HK-2 (cell line): ENCODE measurements around the gene PRRG4.
"Not testable (repeated sequence)": the region's sequence is repeated elsewhere in the genome, so short reads cannot be mapped to it uniquely, and the experiment has no call there.

Source experiments
- DNase-seq: peaks from one replicate; pipeline ENCODE4 v3.0.0-alpha.2; 2018; ENCODE audit not compliant: unreplicated experiment

PRRG4 gene

GRCh38 chr11:32885556-32885955 lies 55.8 kb downstream of the PRRG4 start:
- no peak for DNase-seq

DNA sequence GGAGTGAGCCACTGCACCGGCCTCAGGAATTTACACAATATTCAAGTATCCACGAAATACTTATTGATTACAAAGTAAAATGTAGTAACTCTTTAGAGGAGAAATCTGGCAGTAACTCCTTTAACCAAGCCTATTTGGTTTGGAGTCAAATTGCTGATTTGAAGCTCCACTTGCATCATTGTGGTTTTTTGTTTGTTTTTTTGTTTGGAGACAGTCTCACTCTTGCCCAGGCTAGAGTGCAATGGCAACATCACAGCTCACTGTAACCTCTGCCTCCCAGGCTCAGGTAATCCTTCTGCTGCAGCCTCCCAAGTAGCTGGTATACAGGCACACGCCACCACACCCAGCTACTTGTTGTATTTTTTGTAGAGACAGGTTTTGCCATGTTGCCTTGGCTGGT lies 56.5 kb downstream of the PRRG4 start:
- no peak for DNase-seq

- not testable (repeated sequence) for DNase-seq
These were observed 58.1 kb downstream of the PRRG4 start for GRCh38 chr11:32887707-32888383.

- DNase-seq, result not testable (repeated sequence)
These were observed 58.6 kb downstream of the PRRG4 start for GRCh38 chr11:32888384-32888710.

GRCh38 chr11:32888805-32889204 lies 59.1 kb downstream of the PRRG4 start:
- no peak for DNase-seq

DNA sequence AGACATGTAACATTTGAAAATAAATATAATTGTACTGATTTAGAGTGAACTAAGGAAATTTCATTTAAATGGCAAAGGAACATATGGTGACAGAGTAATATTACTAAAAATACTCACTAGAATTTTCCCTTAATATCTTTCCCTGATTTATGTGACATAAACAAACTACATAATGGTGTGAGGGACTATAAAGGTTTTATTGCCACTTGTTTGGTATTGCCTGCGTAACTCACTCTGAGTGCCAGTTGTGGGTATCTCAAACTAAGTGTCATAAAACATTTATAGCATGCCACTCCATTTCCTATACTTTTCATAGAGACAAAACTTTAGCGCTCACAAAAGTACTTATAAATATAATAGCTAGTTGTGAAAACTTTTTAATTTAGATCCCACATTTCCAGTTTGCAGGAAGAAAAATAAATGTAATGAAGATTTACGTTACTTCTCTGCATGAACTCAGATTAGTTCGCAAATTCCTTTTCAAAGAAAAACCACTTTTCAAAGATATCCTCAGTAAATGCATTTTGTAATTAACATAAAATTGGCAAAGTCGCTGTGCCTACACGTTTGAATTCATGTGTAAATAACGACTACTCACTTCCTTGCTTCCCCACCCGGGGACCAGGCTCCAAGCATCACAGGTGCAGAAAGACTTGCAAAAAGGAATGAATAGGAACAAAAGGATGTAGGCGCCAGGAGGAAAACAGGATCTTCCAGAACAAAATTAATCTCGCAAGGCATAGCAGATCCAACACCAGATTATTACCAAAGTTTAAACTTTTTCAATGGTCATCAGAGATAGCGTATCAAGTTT lies 61.3 kb downstream of the PRRG4 start:
- DNase-seq, result no peak

DNA sequence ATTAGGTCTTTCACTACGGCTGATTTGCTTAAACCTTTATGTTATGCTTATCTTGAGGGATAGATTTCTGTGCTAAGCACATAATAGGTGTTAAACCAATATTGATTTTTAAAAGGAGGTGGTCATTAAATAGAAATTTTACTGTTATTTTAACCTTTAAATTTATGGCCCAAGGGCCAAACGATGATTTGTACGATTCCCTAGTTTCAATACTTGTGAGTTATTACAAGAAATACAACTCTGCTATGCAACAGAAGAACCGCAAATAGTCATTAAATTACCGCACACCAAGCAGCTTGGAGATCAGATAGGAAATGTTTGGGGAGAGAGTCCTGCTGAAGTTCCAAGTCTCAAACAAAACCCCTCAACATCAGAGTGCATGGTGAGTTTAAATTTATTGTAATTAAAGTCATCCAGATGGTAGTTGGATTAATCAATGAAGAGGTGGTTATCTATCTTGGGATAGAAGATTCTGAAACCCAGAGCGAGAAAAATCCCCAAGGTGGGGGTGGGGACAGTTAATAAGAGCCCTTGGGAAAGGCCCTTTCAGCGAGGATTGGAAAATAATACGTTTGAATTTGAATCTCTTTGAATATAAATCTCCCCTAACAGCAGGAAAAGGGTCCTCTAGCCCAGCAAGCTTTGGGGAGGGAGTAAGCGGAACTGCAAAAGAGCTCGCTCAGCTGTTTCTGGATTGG lies 62.1 kb downstream of the PRRG4 start:
- no peak for DNase-seq

- DNase-seq, result peak; percentile 68
These were observed 62.8 kb downstream of the PRRG4 start, which contains the start of gene QSER1 for GRCh38 chr11:32892355-32893092. QSER1 (plus strand) TSS chr11:32892811; CDS start chr11:32893126, 315 bp downstream.

- no peak for DNase-seq
These were observed 63.3 kb downstream of the PRRG4 start for GRCh38 chr11:32893093-32893342.

- DNase-seq, result peak; percentile 51
These were observed 63.8 kb downstream of the PRRG4 start for GRCh38 chr11:32893343-32894148.

- DNase-seq, result peak; percentile 46
These were observed 64.6 kb downstream of the PRRG4 start for GRCh38 chr11:32894149-32894827.

- DNase-seq, result no peak
These were observed 65.2 kb downstream of the PRRG4 start for GRCh38 chr11:32894921-32895320.

GRCh38 chr11:32895471-32895870 lies 65.7 kb downstream of the PRRG4 start:
- no peak for DNase-seq

GRCh38 chr11:32897103-32897502 lies 67.4 kb downstream of the PRRG4 start:
- DNase-seq, result no peak

DNA sequence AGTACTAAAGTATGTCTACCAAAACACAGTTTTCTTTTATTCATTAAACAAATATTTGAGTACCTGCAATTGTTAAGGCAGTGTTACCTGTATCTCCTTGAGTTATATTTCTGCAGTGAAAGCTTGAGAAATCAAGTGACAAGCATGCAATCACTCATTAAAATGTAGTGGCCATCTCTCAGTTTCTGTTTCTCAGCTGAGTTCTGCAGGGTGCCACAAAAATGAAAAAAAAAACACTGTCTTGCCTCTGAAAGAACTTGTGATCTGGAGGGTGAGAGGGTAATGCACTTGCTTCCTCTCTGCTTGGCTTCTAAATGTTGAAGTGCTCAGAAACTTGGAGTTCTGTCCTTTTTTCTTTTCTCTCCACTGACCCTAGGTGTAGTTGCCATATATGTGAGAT lies 69.7 kb downstream of the PRRG4 start:
- DNase-seq, result no peak

- no peak for DNase-seq
These were observed 72.5 kb downstream of the PRRG4 start for GRCh38 chr11:32902089-32902665.

DNA sequence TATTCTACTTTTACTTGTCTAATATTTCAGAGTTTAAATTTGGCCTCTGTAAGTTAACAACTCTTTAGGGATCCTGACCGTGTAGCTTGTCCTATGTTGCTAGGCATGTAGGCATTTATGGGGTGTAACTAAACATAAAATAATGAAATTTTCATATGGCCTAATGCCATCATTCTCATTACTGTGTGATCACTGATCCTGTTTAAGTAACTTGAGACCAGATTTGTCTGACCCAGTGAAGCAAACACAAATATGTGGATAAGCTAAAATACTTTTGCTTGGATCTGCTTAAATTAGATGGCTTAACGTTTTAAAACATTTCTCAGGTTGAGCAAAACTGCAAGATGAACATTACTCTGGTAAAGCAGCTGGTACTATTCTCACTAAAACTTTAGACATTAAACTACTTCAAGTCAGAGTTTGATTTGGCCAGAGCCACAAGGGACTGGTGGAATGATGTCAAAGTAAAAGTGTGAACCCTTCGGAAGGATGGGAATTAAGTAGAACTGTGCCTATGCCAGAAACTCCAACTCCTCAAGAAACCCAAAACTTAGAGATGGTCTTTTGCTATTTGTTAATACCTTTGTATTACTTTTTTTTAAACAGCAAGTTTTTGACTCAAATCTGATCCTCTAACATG lies 75.4 kb downstream of the PRRG4 start:
- DNase-seq, result no peak
